HCT116 (cell line): ENCODE results near the gene SCAND1. TPM values are rescaled to one million over a fixed set of nuclear protein-coding genes. Genes with fewer than 3 reads are reported as not detected.

Experiments
- ATAC-seq: fragments of 200-7000 bp; cut with Tn5 transposase; 2 replicates; pipeline ENCODE4 v1.9.1; 2020; ENCODE audit warnings: mild to moderate bottlenecking, moderate library complexity
- BruUV-seq: library from RNA; stranded (reverse); fragments of 400-500 nt; replicated peaks from 2 replicates; lab custom pipeline; 2021; lab: Mats Ljungman, UMichigan
- CTCF ChIA-PET: fragments of 300-600 bp; sonication (Branson Sonifier 250); formaldehyde crosslinking; loops from one replicate; lab custom pipeline; 2021; ENCODE audit warnings: antibody characterized with exemption; lab: Charles Lee
- POLR2A ChIA-PET: fragments of 300-600, 350-600 bp; sonication (Branson Sonifier 250); formaldehyde crosslinking; loops from one replicate; lab custom pipeline; 2021; ENCODE audit warnings: antibody characterized with exemption; lab: Charles Lee
- RAD21 ChIA-PET, 2 experiments: fragments of 300-600 bp; sonication (Branson Sonifier 250); formaldehyde crosslinking; loops; one replicate each; lab custom pipeline; 2023; ENCODE audit warnings: low total read pairs in 2 of 2; ENCODE audit not compliant: uncharacterized antibody in 2 of 2, unreplicated experiment in 2 of 2, low non-redundant PET in 1 of 2; lab: Charles Lee
- DNase-seq: peaks from one replicate; pipeline ENCODE4 v3.0.0-alpha.2; 2010; ENCODE audit warnings: low read depth, low spot score
- H2AFZ ChIP-seq: fragments of 200-600 bp; shearing (Covaris generic), sonication (generic); 2 replicates; pipeline ENCODE4 v1.6.1; 2017; ENCODE audit warnings: low read depth, mixed run types, mixed read lengths, antibody characterized with exemption, low read length; ENCODE audit not compliant: poor library complexity, severe bottlenecking
- H3K27ac ChIP-seq: 2 replicates; pipeline ENCODE4 v1.5.1; 2012; ENCODE audit warnings: low read depth, low read length
- H3K27me3 ChIP-seq: fragments of 200-600 bp; sonication (generic); 2 replicates; pipeline ENCODE4 v1.6.1; 2016; ENCODE audit warnings: mixed run types, low read length, mixed read lengths; ENCODE audit not compliant: insufficient read depth
- H3K36me3 ChIP-seq, 2 experiments: fragments of 200-500 bp in 1 of 2; fragments of 200-600 bp in 1 of 2; sonication (Bioruptor generic) in 1 of 2; sonication (generic) in 1 of 2; 2 replicates each; pipeline versions ENCODE4 v1.5.1 to v1.6.1; 2014 to 2016; ENCODE audit warnings: low read length in 2 of 2, inconsistent platforms in 1 of 2, mixed read lengths in 1 of 2, mixed run types in 1 of 2; ENCODE audit not compliant: insufficient read depth in 2 of 2, control insufficient read depth in 1 of 2
- H3K4me1 ChIP-seq, 2 experiments: fragments of 200-600 bp in 1 of 2; sonication (generic) in 1 of 2; 2 replicates each; pipeline versions ENCODE4 v1.5.1 to v1.6.1; 2012 to 2017; ENCODE audit warnings: low read length in 2 of 2, inconsistent platforms in 1 of 2, mild to moderate bottlenecking in 1 of 2, mixed read lengths in 1 of 2, mixed run types in 1 of 2, moderate library complexity in 1 of 2; ENCODE audit not compliant: insufficient read depth in 2 of 2, control insufficient read depth in 1 of 2
- H3K4me2 ChIP-seq: fragments of 200-600 bp; sonication (generic); 2 replicates; pipeline ENCODE4 v1.6.1; 2017; ENCODE audit warnings: mixed run types, low read length, mixed read lengths
- H3K4me3 ChIP-seq, 2 experiments: fragments of 200-600 bp in 1 of 2; sonication (generic) in 1 of 2; replicated peaks in 1 of 2; 2 replicates each; pipeline ENCODE4 v1.5.1; 2011 to 2016; ENCODE audit warnings: low read length in 2 of 2, control low read depth in 1 of 2, low read depth in 1 of 2, mild to moderate bottlenecking in 1 of 2, mixed read lengths in 1 of 2, mixed run types in 1 of 2
- H3K79me2 ChIP-seq: fragments of 200-600 bp; sonication (generic); 2 replicates; pipeline ENCODE4 v1.6.1; 2017; ENCODE audit warnings: mild to moderate bottlenecking, mixed run types, low read length, moderate library complexity, mixed read lengths; ENCODE audit not compliant: insufficient read depth
- H3K9ac ChIP-seq: fragments of 200-600 bp; sonication (generic); 2 replicates; pipeline ENCODE4 v1.6.1; 2016; ENCODE audit warnings: low read length, mixed read lengths
- H3K9me2 ChIP-seq: fragments of 200-600 bp; sonication (generic), shearing (Covaris generic); 2 replicates; pipeline ENCODE4 v1.6.1; 2017; ENCODE audit warnings: mixed run types, mild to moderate bottlenecking, moderate library complexity; ENCODE audit not compliant: insufficient read depth
- H3K9me3 ChIP-seq, 2 experiments: fragments of 200-500 bp in 1 of 2; fragments of 200-600 bp in 1 of 2; sonication (Bioruptor generic) in 1 of 2; sonication (generic) in 1 of 2; 2 replicates each; pipeline ENCODE4 v1.6.1; 2014 to 2017; ENCODE audit warnings: low read length in 2 of 2, mixed read lengths in 2 of 2, inconsistent platforms in 1 of 2, low read depth in 1 of 2, mild to moderate bottlenecking in 1 of 2, mixed run types in 1 of 2, moderate library complexity in 1 of 2; ENCODE audit not compliant: control insufficient read depth in 1 of 2, insufficient read depth in 1 of 2
- H4K20me1 ChIP-seq: fragments of 200-600 bp; sonication (generic), shearing (Covaris generic); 2 replicates; pipeline ENCODE4 v1.6.1; 2017; ENCODE audit warnings: mixed run types, mild to moderate bottlenecking, moderate library complexity; ENCODE audit not compliant: insufficient read depth
- CBX3 ChIP-seq: IDR thresholded peaks from 2 replicates; pipeline ENCODE4 v1.6.1; 2012; ENCODE audit warnings: low read depth
- CEBPB ChIP-seq: IDR thresholded peaks from 2 replicates; pipeline ENCODE4 v1.6.1; 2012; ENCODE audit warnings: low read depth
- EZH2 ChIP-seq: fragments of 200-600 bp; sonication (generic); IDR thresholded peaks from 2 replicates; pipeline ENCODE4 v1.6.1; 2017; ENCODE audit warnings: antibody characterized with exemption, mixed run types
- EZH2phosphoT487 ChIP-seq: fragments of 200-600 bp; IDR thresholded peaks from 2 replicates; pipeline ENCODE4 v1.6.1; 2018; ENCODE audit warnings: antibody characterized with exemption, borderline replicate concordance
- FOSL1 ChIP-seq: IDR thresholded peaks from 2 replicates; pipeline ENCODE4 v1.6.1; 2012; ENCODE audit warnings: low read depth
- POLR2A ChIP-seq: IDR thresholded peaks from 2 replicates; pipeline ENCODE4 v1.7.0; 2011; ENCODE audit warnings: borderline replicate concordance; ENCODE audit not compliant: insufficient read depth, insufficient read length; ENCODE audit errors: extremely low read depth
- POLR2AphosphoS5 ChIP-seq: IDR thresholded peaks from 2 replicates; pipeline ENCODE4 v1.6.1; 2011; ENCODE audit warnings: mild to moderate bottlenecking, low read depth, low read length, moderate library complexity
- RAD21 ChIP-seq: IDR thresholded peaks from 2 replicates; pipeline ENCODE4 v1.6.1; 2012; ENCODE audit warnings: low read depth, mild to moderate bottlenecking
- SIN3A ChIP-seq: IDR thresholded peaks from 2 replicates; pipeline ENCODE4 v1.6.1; 2012; ENCODE audit warnings: low read depth
- SP1 ChIP-seq: IDR thresholded peaks from 2 replicates; pipeline ENCODE4 v1.6.1; 2012; ENCODE audit warnings: low read depth
- SRF ChIP-seq: IDR thresholded peaks from 2 replicates; pipeline ENCODE4 v1.6.1; 2012; ENCODE audit warnings: low read depth
- ZNF274 ChIP-seq: fragments of 200-500 bp; sonication (Bioruptor generic); IDR thresholded peaks from 2 replicates; pipeline ENCODE4 v1.6.1; 2014; ENCODE audit warnings: mild to moderate bottlenecking, low read depth, low read length, inconsistent platforms
- intact Hi-C: fragments of 100-400 bp; cut with micrococcal nuclease; formaldehyde crosslinking; loops from 2 replicates; pipeline ENCODE4 v1.10.0; 2022
- total RNA-seq: library from RNA; stranded (reverse); gene quantifications from one replicate; pipeline ENCODE4 v1.2.1, GENCODE V29; 2021; ENCODE audit not compliant: unreplicated experiment
- TF ChIP-seq, protein P1 (sequence below): IDR thresholded peaks from 2 replicates; pipeline ENCODE4 v1.6.1; 2012
- TF ChIP-seq, protein P2 (sequence below), 3 experiments: fragments of 200-600 bp in 1 of 3; sonication (generic) in 1 of 3; IDR thresholded peaks in 2 of 3; conservative IDR thresholded peaks in 1 of 3; 2 replicates each; pipeline ENCODE4 v1.5.1; 2012 to 2017; ENCODE audit warnings: low read depth in 2 of 3, low read length in 2 of 3, antibody characterized with exemption in 1 of 3, borderline replicate concordance in 1 of 3, control low read depth in 1 of 3, mild to moderate bottlenecking in 1 of 3, mixed read lengths in 1 of 3, mixed run types in 1 of 3, moderate library complexity in 1 of 3; ENCODE audit not compliant: insufficient read depth in 1 of 3

Gene SCAND1
- total RNA-seq, 1 experiment from 2014 or later: 46.2 TPM

DNA sequence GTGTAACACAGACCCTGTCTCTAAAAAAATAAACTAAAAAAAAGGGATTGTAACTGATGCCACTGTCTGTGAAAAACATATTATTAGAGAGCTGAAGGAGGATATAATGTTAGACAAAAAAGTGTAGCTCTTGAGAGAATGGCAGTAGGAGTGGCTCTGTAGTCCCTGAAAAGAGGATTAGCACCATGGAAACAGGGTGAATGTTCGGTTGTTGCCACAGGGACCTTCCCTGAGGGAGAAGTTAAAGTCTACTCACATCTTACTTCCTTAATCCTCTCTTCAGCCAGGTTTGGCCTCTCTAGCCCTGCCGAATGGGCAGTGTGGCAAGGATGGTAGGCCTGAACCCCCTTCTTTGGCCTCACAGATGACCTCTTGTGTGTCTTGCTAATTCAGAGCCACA lies 12.1 kb downstream of the SCAND1 start:
- POLR2A ChIA-PET: no interaction called here
- Histone ChIP-seq H3K9ac (no peak overlapping the region), H3K36me3 (peaks cover 0 to 3% of the 10 kb centered on the region in 2 experiments; a peak in 1 of 4 replicates), H3K4me3 (no peak overlapping the region), H4K20me1 (no peaks in the 10 kb centered on the region), H3K4me1 (no peaks in the 10 kb centered on the region), H3K27ac (no peak overlapping the region), H2AFZ (no peak overlapping the region), H3K79me2 (no peaks in the 10 kb centered on the region), H3K27me3 (no peaks in the 10 kb centered on the region), H3K9me3 (no peaks in the 10 kb centered on the region), H3K4me2 (no peak overlapping the region), H3K9me2 (no peaks in the 10 kb centered on the region)
- no peak for TF ChIP-seq POLR2AphosphoS5
- TF ChIP-seq CEBPB: no peak
- no peak for TF ChIP-seq POLR2A
- TF ChIP-seq, protein P1, sequence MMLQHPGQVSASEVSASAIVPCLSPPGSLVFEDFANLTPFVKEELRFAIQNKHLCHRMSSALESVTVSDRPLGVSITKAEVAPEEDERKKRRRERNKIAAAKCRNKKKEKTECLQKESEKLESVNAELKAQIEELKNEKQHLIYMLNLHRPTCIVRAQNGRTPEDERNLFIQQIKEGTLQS: no peak
- no peak for TF ChIP-seq SRF
- no peak for TF ChIP-seq EZH2
- no peak for TF ChIP-seq ZNF274
- TF ChIP-seq EZH2phosphoT487: no peak
- no peak for TF ChIP-seq RAD21
- no peak for TF ChIP-seq FOSL1
- no peak for TF ChIP-seq SP1
- TF ChIP-seq SIN3A: no peak
- no peak for TF ChIP-seq CBX3
- TF ChIP-seq, protein P2, sequence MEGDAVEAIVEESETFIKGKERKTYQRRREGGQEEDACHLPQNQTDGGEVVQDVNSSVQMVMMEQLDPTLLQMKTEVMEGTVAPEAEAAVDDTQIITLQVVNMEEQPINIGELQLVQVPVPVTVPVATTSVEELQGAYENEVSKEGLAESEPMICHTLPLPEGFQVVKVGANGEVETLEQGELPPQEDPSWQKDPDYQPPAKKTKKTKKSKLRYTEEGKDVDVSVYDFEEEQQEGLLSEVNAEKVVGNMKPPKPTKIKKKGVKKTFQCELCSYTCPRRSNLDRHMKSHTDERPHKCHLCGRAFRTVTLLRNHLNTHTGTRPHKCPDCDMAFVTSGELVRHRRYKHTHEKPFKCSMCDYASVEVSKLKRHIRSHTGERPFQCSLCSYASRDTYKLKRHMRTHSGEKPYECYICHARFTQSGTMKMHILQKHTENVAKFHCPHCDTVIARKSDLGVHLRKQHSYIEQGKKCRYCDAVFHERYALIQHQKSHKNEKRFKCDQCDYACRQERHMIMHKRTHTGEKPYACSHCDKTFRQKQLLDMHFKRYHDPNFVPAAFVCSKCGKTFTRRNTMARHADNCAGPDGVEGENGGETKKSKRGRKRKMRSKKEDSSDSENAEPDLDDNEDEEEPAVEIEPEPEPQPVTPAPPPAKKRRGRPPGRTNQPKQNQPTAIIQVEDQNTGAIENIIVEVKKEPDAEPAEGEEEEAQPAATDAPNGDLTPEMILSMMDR (IDR thresholded peaks at IDR 0.05 in 2 of 3, conservative IDR thresholded peaks at IDR 0.05 in 1 of 3; ENCODE audit: borderline replicate concordance in 1 of 3, insufficient read depth in 1 of 3, low read depth in 2 of 3, low read length in 2 of 3): no peak
- RAD21 ChIA-PET: no interaction called here
- BruUV-seq: no TSS peak
- no peak for DNase-seq
- CTCF ChIA-PET: interaction anchor here (3.1 kb wide), 1 partner anchor 12 kb away, joined by 15 read pairs; the partner anchor contains the start of gene SCAND1
- intact Hi-C loops: no loop called here
- ATAC-seq: no peak
